SK-N-SH treated with all-trans-retinoic acid at 6 μM for 48 hours (cell line): ENCODE data around the gene ATOX1.
A peak's percentile ranks its signal among the peaks of the same experiment; 100 is the strongest.

Experiments
- ATAC-seq: fragments of 200-7000 bp; cut with Tn5 transposase; 3 replicates; pipeline ENCODE4 v1.9.1; 2020; ENCODE audit warnings: mild to moderate bottlenecking, moderate library complexity
- ARNTL ChIP-seq: fragments of 450-650 bp; formaldehyde crosslinking; IDR thresholded peaks from 2 replicates; pipeline ENCODE4 v1.5.0; 2020; ENCODE audit warnings: low read depth, mild to moderate bottlenecking, moderate library complexity, borderline replicate concordance
- BACH2 ChIP-seq: fragments of 250-450 bp; sonication (Bioruptor Pico); IDR thresholded peaks from 2 replicates; pipeline ENCODE4 v1.9.0; 2021; ENCODE audit warnings: mild to moderate bottlenecking, borderline replicate concordance
- CSDC2 ChIP-seq: fragments of 250-450 bp; sonication (Bioruptor Pico); IDR thresholded peaks from 2 replicates; pipeline ENCODE4 v1.5.0; 2020; ENCODE audit warnings: mild to moderate bottlenecking, moderate library complexity
- ESRRG ChIP-seq: fragments of 250-450 bp; sonication (Bioruptor Pico); IDR thresholded peaks from 2 replicates; pipeline ENCODE4 v1.6.1; 2021; ENCODE audit warnings: mild to moderate bottlenecking
- GLIS3 ChIP-seq: fragments of 250-450 bp; sonication (Bioruptor Pico); IDR thresholded peaks from 2 replicates; pipeline ENCODE4 v1.5.0; 2020; ENCODE audit warnings: mild to moderate bottlenecking, moderate library complexity
- ISL1 ChIP-seq: fragments of 250-450 bp; sonication (Bioruptor Pico); IDR thresholded peaks from 2 replicates; pipeline ENCODE4 v2.1.2; 2022; ENCODE audit warnings: mild to moderate bottlenecking, moderate library complexity
- OSR1 ChIP-seq: fragments of 250-450 bp; sonication (Bioruptor Pico); IDR thresholded peaks from 2 replicates; pipeline ENCODE4 v1.8.0; 2022; ENCODE audit warnings: moderate library complexity, mild to moderate bottlenecking, inconsistent platforms
- PPARA ChIP-seq: fragments of 250-450 bp; sonication (Bioruptor Pico); IDR thresholded peaks from 2 replicates; pipeline ENCODE4 v1.5.0; 2020; ENCODE audit warnings: mild to moderate bottlenecking, borderline replicate concordance
- RARB ChIP-seq: fragments of 250-450 bp; sonication (Bioruptor Pico); IDR thresholded peaks from 2 replicates; pipeline ENCODE4 v1.8.0; 2021; ENCODE audit warnings: mild to moderate bottlenecking, moderate library complexity
- SNAI2 ChIP-seq: fragments of 250-450 bp; sonication (Bioruptor Pico); IDR thresholded peaks from 2 replicates; pipeline ENCODE4 v1.5.0; 2020; ENCODE audit warnings: mild to moderate bottlenecking, moderate library complexity
- TOX ChIP-seq: fragments of 250-450 bp; sonication (Bioruptor Pico); IDR thresholded peaks from 2 replicates; pipeline ENCODE4 v1.8.0; 2021; ENCODE audit warnings: mild to moderate bottlenecking, moderate library complexity, borderline replicate concordance
- ZC3H10 ChIP-seq: fragments of 250-450 bp; sonication (Bioruptor Pico); IDR thresholded peaks from 2 replicates; pipeline ENCODE4 v1.5.1; 2021; ENCODE audit warnings: mild to moderate bottlenecking, moderate library complexity
- ZFP3 ChIP-seq: fragments of 250-450 bp; sonication (Bioruptor Pico); IDR thresholded peaks from 2 replicates; pipeline ENCODE4 v1.5.0; 2020; ENCODE audit warnings: mild to moderate bottlenecking, moderate library complexity
- ZFP30 ChIP-seq: fragments of 450-650 bp; formaldehyde crosslinking; IDR thresholded peaks from 2 replicates; pipeline ENCODE4 v1.5.0; 2022; ENCODE audit warnings: mild to moderate bottlenecking, moderate library complexity
- ZNF565 ChIP-seq: fragments of 450-650 bp; formaldehyde crosslinking; conservative IDR thresholded peaks from 2 replicates; pipeline ENCODE4 v1.5.0; 2020; ENCODE audit warnings: low read depth, mild to moderate bottlenecking, moderate library complexity
- ZNF70 ChIP-seq: fragments of 450-650 bp; formaldehyde crosslinking; IDR thresholded peaks from 2 replicates; pipeline ENCODE4 v1.5.0; 2020; ENCODE audit warnings: mild to moderate bottlenecking, moderate library complexity
- ZNF8 ChIP-seq: fragments of 450-650 bp; formaldehyde crosslinking; IDR thresholded peaks from 2 replicates; pipeline ENCODE4 v1.5.0; 2020; ENCODE audit warnings: mild to moderate bottlenecking, moderate library complexity
- TF ChIP-seq, protein P1 (sequence below): fragments of 250-450 bp; sonication (Bioruptor Pico); IDR thresholded peaks from 2 replicates; pipeline ENCODE4 v1.5.1; 2020; ENCODE audit warnings: low read depth, mild to moderate bottlenecking, moderate library complexity
- TF ChIP-seq, protein P2 (sequence below): fragments of 250-450 bp; sonication (Bioruptor Pico); IDR thresholded peaks from 2 replicates; pipeline ENCODE4 v1.8.0; 2021; ENCODE audit warnings: low read depth, mild to moderate bottlenecking, moderate library complexity, borderline replicate concordance
- TF ChIP-seq, protein P3 (sequence below): fragments of 250-450 bp; sonication (Bioruptor Pico); IDR thresholded peaks from 2 replicates; pipeline ENCODE4 v1.5.1; 2021; ENCODE audit warnings: mild to moderate bottlenecking, moderate library complexity
- TF ChIP-seq, protein P4 (sequence below): fragments of 250-450 bp; sonication (Bioruptor Pico); IDR thresholded peaks from 2 replicates; pipeline ENCODE4 v1.8.0; 2020; ENCODE audit warnings: mild to moderate bottlenecking, moderate library complexity, borderline replicate concordance

The ATOX1 gene

DNA sequence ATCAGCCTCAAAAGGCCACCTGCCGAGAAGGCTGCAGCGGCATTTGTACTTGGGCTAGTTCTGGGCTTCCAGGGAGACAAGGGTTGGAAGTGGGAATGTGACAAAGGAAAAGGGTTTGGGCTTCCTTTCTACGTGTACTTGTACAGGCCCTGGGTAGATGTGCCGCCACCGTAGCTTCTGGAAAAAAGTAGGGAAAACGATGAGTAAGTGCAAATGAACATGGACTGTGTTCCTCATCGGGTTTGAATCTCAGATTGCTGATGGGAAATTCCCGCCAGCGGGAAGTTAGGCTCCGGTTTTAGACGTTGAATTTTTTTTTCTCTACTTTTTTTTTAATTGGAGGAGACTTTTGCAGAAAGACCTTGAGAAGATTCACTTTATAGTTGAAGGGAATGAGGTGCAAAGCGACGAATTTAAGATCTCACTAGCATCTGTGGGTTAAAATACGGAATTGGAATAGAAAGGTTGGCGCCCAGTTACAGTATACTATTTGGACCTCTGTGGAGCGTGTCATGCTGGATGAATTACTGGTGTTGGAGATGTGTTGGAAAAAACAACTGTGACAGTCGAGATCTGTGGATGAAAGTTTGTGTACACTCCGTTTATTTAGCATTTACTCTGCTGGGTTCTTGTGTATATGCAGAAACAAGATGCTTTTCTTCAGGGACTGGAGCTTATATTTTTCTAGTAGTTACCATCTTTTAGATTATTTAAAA is 14.6 kb upstream of the ATOX1 start:
- TF ChIP-seq PPARA (CRISPR knock-in tag), result no peak
- no peak for ATAC-seq

DNA sequence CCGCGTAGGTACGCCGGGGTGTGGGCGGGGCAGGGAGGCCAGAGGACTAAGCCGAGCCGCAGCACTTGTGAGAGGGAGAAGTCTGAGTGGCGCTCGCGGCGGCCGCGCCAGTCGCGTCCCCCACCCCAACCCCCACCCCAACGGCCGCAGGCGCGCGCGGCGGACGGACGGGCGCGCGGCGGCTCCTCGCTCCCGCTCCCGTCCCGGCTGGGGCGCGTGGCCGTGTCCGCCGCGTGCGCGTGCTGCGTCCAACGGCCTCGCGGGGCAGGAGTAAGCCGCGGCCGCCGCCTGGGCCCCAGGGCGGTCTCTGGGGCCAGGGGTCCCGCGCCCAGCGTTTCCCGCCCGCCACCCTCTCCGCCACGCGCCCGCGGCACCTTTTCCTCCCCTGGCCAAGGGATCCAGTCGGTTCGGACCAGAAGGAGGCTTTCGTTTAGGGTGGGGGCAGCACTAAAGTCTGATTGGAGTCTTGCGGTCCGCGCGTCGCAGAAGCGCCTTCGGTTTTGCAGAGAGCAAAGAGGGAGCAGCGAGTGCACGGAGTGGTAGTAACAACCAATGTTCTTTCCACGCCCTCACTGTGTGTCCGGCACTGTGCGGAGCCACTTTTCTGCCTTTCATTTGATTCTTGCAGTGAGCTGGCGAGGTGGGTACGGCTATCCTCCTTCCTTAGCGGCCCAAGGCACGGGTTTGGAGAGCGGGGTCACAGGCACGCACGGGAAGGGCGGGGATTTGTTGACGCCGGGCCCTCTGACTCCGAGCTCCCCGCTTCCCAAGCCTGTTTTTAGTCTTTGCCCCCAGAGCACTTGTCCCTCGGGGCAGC is 13.8 kb upstream of the ATOX1 start:
- no peak; the same call in 2 of the 3 replicates for ATAC-seq
- TF ChIP-seq ESRRG (CRISPR knock-in tag) (no peak), SNAI2 (CRISPR knock-in tag) (no peak), ARNTL (CRISPR knock-in tag) (no peak), ZFP30 (no peak), BACH2 (CRISPR knock-in tag) (no peak), ZC3H10 (no peak), ZFP3 (CRISPR knock-in tag) (no peak), RARB (no peak), ISL1 (CRISPR knock-in tag) (no peak)
- TF ChIP-seq, protein P1, sequence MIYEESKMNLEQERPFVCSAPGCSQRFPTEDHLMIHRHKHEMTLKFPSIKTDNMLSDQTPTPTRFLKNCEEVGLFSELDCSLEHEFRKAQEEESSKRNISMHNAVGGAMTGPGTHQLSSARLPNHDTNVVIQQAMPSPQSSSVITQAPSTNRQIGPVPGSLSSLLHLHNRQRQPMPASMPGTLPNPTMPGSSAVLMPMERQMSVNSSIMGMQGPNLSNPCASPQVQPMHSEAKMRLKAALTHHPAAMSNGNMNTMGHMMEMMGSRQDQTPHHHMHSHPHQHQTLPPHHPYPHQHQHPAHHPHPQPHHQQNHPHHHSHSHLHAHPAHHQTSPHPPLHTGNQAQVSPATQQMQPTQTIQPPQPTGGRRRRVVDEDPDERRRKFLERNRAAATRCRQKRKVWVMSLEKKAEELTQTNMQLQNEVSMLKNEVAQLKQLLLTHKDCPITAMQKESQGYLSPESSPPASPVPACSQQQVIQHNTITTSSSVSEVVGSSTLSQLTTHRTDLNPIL (CRISPR knock-in tag), result no peak
- TF ChIP-seq, protein P2, sequence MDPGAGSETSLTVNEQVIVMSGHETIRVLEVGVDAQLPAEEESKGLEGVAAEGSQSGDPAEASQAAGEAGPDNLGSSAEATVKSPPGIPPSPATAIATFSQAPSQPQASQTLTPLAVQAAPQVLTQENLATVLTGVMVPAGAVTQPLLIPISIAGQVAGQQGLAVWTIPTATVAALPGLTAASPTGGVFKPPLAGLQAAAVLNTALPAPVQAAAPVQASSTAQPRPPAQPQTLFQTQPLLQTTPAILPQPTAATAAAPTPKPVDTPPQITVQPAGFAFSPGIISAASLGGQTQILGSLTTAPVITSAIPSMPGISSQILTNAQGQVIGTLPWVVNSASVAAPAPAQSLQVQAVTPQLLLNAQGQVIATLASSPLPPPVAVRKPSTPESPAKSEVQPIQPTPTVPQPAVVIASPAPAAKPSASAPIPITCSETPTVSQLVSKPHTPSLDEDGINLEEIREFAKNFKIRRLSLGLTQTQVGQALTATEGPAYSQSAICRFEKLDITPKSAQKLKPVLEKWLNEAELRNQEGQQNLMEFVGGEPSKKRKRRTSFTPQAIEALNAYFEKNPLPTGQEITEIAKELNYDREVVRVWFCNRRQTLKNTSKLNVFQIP (CRISPR knock-in tag), result no peak
- TF ChIP-seq, protein P3, sequence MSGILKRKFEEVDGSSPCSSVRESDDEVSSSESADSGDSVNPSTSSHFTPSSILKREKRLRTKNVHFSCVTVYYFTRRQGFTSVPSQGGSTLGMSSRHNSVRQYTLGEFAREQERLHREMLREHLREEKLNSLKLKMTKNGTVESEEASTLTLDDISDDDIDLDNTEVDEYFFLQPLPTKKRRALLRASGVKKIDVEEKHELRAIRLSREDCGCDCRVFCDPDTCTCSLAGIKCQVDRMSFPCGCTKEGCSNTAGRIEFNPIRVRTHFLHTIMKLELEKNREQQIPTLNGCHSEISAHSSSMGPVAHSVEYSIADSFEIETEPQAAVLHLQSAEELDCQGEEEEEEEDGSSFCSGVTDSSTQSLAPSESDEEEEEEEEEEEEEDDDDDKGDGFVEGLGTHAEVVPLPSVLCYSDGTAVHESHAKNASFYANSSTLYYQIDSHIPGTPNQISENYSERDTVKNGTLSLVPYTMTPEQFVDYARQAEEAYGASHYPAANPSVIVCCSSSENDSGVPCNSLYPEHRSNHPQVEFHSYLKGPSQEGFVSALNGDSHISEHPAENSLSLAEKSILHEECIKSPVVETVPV, result no peak
- TF ChIP-seq, protein P4, sequence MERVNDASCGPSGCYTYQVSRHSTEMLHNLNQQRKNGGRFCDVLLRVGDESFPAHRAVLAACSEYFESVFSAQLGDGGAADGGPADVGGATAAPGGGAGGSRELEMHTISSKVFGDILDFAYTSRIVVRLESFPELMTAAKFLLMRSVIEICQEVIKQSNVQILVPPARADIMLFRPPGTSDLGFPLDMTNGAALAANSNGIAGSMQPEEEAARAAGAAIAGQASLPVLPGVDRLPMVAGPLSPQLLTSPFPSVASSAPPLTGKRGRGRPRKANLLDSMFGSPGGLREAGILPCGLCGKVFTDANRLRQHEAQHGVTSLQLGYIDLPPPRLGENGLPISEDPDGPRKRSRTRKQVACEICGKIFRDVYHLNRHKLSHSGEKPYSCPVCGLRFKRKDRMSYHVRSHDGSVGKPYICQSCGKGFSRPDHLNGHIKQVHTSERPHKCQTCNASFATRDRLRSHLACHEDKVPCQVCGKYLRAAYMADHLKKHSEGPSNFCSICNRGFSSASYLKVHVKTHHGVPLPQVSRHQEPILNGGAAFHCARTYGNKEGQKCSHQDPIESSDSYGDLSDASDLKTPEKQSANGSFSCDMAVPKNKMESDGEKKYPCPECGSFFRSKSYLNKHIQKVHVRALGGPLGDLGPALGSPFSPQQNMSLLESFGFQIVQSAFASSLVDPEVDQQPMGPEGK (CRISPR knock-in tag), result no peak

DNA sequence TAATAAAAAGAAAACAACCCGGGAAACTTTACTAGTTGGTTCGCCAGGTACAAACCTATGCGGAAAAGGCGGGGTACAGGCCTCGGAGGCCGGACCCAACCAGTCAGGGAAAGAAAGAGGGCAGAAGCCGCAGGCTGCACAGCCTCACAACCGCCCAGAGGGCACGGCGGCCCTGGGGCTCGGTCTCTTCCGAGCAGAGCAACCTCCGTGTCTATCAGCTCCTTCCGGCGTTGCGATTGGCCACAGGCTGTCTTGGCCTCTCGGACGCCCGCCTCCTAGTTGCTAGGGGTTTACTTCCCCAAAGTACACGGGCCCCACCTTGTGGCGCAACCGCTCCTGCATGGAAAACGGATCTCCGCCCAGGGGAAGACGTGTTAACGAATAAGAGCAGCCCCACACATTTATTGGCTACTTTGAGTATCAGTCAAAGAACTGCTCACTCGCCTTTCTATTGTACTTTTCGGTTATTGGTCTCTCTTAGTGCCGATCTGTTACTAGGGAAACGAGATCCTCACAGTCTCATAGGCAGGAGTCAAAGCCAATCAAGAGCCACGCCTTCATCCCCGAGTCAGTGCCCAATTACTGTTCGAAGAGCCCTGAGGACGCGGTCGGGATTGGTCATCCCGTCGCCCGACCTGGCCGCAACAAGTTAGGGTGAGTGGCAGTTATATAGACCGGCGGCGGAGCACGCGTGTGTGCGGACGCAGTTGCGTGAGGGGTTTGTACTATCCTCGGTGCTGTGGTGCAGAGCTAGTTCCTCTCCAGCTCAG is 13.0 kb upstream of the ATOX1 start, which contains the start of gene G3BP1:
TSS of gene G3BP1 (plus strand) at position 696 of the 770 bp plus-strand sequence. CDS start 14,667 bp downstream, outside the sequence.
- TF ChIP-seq PPARA (CRISPR knock-in tag), result no peak
- no peak for TF ChIP-seq ARNTL (CRISPR knock-in tag)
- no peak for TF ChIP-seq ISL1 (CRISPR knock-in tag)
- TF ChIP-seq TOX (CRISPR knock-in tag), result no peak
- TF ChIP-seq ESRRG (CRISPR knock-in tag), result no peak
- TF ChIP-seq CSDC2, result no peak
- no peak for TF ChIP-seq ZNF565
- TF ChIP-seq RARB, result no peak
- TF ChIP-seq ZNF8 (CRISPR knock-in tag), result no peak
- no peak for TF ChIP-seq ZNF70 (CRISPR knock-in tag)
- TF ChIP-seq OSR1 (CRISPR knock-in tag), result no peak
- no peak for TF ChIP-seq ZFP3 (CRISPR knock-in tag)
- TF ChIP-seq, protein P4 (CRISPR knock-in tag), result no peak
- TF ChIP-seq, protein P1 (CRISPR knock-in tag), result no peak
- no peak for TF ChIP-seq GLIS3
- no peak for TF ChIP-seq ZC3H10
- TF ChIP-seq BACH2 (CRISPR knock-in tag), result no peak
- TF ChIP-seq, protein P2 (CRISPR knock-in tag), result no peak
- TF ChIP-seq, all 23 proteins: peak for 0
- peak; percentile 93 for ATAC-seq
